B cell (primary cell): ENCODE data around the gene UNC93B1. TPM values are rescaled to one million over a fixed set of nuclear protein-coding genes. Genes with fewer than 3 reads are reported as not detected.
A peak's percentile ranks its signal among the peaks of the same experiment; 100 is the strongest.

Experiments used
- ATAC-seq: fragments of 200-7000 bp; cut with Tn5 transposase; one replicate; pipeline ENCODE4 v1.10.0; 2021; ENCODE audit warnings: low read depth, mild to moderate bottlenecking, moderate number of reproducible peaks, moderate library complexity
- CTCF ChIA-PET: fragments of 350-600 bp; sonication (Branson Sonifier 250); formaldehyde crosslinking; loops from one replicate; lab custom pipeline; 2021; ENCODE audit warnings: antibody characterized with exemption, inconsistent platforms; lab: Charles Lee
- POLR2A ChIA-PET: fragments of 350-600 bp; sonication (Branson Sonifier 250); formaldehyde crosslinking; loops from one replicate; lab custom pipeline; 2021; ENCODE audit warnings: antibody characterized with exemption; lab: Charles Lee
- DNase-seq: peaks from one replicate; pipeline ENCODE4 v3.0.0; 2013
- H2AFZ ChIP-seq: 2 replicates; pipeline ENCODE4 v1.6.1; 2012; ENCODE audit warnings: mild to moderate bottlenecking, low read depth, low read length; ENCODE audit not compliant: insufficient read depth, poor library complexity, severe bottlenecking
- H3K27ac ChIP-seq, 2 donors: 1 replicate in 1 of 2; 2 replicates in 1 of 2; pipeline ENCODE4 v1.5.1; 2012 to 2013; ENCODE audit warnings: low read length in 2 of 2, mild to moderate bottlenecking in 2 of 2, moderate library complexity in 1 of 2
- H3K27me3 ChIP-seq, 4 experiments: fragments of 200-600 bp in 1 of 4; sonication (generic) in 1 of 4; replicated peaks in 1 of 4; 1 replicate in 2 of 4; 2 replicates in 2 of 4; pipeline versions ENCODE4 v1.6.1 to v1.7.0; 2013 to 2016; ENCODE audit warnings: low read length in 3 of 4, mild to moderate bottlenecking in 2 of 4, mixed read lengths in 1 of 4, moderate library complexity in 1 of 4; ENCODE audit not compliant: insufficient read depth in 4 of 4, control insufficient read depth in 3 of 4; ENCODE audit errors: control extremely low read depth in 1 of 4
- H3K36me3 ChIP-seq, 2 experiments: replicated peaks in 1 of 2; 1 replicate in 1 of 2; 2 replicates in 1 of 2; pipeline versions ENCODE4 v1.6.1 to v1.7.1; 2013; ENCODE audit warnings: low read length in 1 of 2; ENCODE audit not compliant: insufficient read depth in 2 of 2, control insufficient read depth in 1 of 2; ENCODE audit errors: control extremely low read depth in 1 of 2, extremely low read depth in 1 of 2
- H3K4me1 ChIP-seq, 2 donors: fragments of 200-600 bp in 1 of 2; sonication (generic) in 1 of 2; 1 replicate in 1 of 2; 2 replicates in 1 of 2; pipeline versions ENCODE4 v1.5.1 to v1.6.1; 2013 to 2017; ENCODE audit warnings: low read length in 2 of 2; ENCODE audit not compliant: control insufficient read depth in 2 of 2, insufficient read depth in 2 of 2
- H3K4me2 ChIP-seq: replicated peaks from 2 replicates; pipeline ENCODE3; 2012; ENCODE audit warnings: mild to moderate bottlenecking, low read depth, low read length; ENCODE audit not compliant: poor library complexity, severe bottlenecking
- H3K4me3 ChIP-seq, 5 experiments: fragments of 200-600 bp in 1 of 5; sonication (generic) in 1 of 5; 1 replicate in 3 of 5; 2 replicates in 2 of 5; pipeline versions ENCODE4 v1.5.1 to v1.7.0; 2011 to 2016; ENCODE audit warnings: low read length in 4 of 5, mild to moderate bottlenecking in 4 of 5, low read depth in 2 of 5, control low read depth in 1 of 5, moderate library complexity in 1 of 5; ENCODE audit not compliant: insufficient read depth in 1 of 5; ENCODE audit errors: control extremely low read depth in 1 of 5, extremely low read depth in 1 of 5
- H3K79me2 ChIP-seq: fragments of 200-600 bp; sonication (generic); one replicate; pipeline ENCODE4 v1.6.0; 2016; ENCODE audit warnings: low read length; ENCODE audit not compliant: control insufficient read depth, insufficient read depth
- H3K9ac ChIP-seq: fragments of 200-600 bp; sonication (generic); 2 replicates; pipeline ENCODE4 v1.6.1; 2017; ENCODE audit warnings: mild to moderate bottlenecking, low read length, moderate library complexity
- H3K9me3 ChIP-seq, 3 donors: one replicate each; pipeline versions ENCODE4 v1.6.1 to v1.7.1; 2013; ENCODE audit warnings: low read length in 2 of 3; ENCODE audit not compliant: control insufficient read depth in 2 of 3, insufficient read depth in 1 of 3; ENCODE audit errors: control extremely low read depth in 1 of 3
- H4K20me1 ChIP-seq: 2 replicates; pipeline ENCODE4 v1.6.0; 2012; ENCODE audit warnings: mild to moderate bottlenecking, low read length; ENCODE audit not compliant: insufficient read depth, control insufficient read depth, poor library complexity, severe bottlenecking
- H3K27ac Mint-ChIP-seq: one replicate; pipeline ENCODE4 v1.8.0; 2021; ENCODE audit warnings: mixed read lengths
- H3K27me3 Mint-ChIP-seq: one replicate; pipeline ENCODE4 v1.8.0; 2021; ENCODE audit warnings: mixed read lengths
- H3K4me1 Mint-ChIP-seq: one replicate; pipeline ENCODE4 v1.8.0; 2021; ENCODE audit warnings: mixed read lengths
- H3K4me3 Mint-ChIP-seq: one replicate; pipeline ENCODE4 v1.8.0; 2021; ENCODE audit warnings: mixed read lengths
- H3K9me3 Mint-ChIP-seq: one replicate; pipeline ENCODE4 v1.8.0; 2022; ENCODE audit warnings: mixed read lengths; ENCODE audit not compliant: insufficient read depth
- CTCF ChIP-seq: fragments of 200-600 bp; IDR thresholded peaks from one replicate; pipeline ENCODE4 v1.8.0; 2022; ENCODE audit warnings: antibody characterized with exemption, mild to moderate bottlenecking
- EZH2 ChIP-seq: IDR thresholded peaks from 2 replicates; pipeline ENCODE4 v1.6.1; 2012; ENCODE audit warnings: borderline replicate concordance, low read depth, mild to moderate bottlenecking, moderate library complexity, low read length; ENCODE audit not compliant: insufficient read depth, poor library complexity, severe bottlenecking
- WGBS: methylation state at CpG from one replicate; pipeline ENCODE4 v1.1.5; 2013; ENCODE audit warnings: missing lambda C conversion rate; ENCODE audit not compliant: insufficient coverage; 5-methylcytosine and 5-hydroxymethylcytosine counted together
- intact Hi-C: fragments of 100-400 bp; cut with micrococcal nuclease; formaldehyde crosslinking; loops from one replicate; pipeline ENCODE4 v1.10.0; 2022
- polyA plus RNA-seq: library from polyadenylated mRNA; depleted of rRNA; stranded (reverse); fragments of >200 nt; gene quantifications from 2 replicates; pipeline ENCODE4 v1.2.3, GENCODE V29; 2012
- total RNA-seq, 2 donors: library from RNA; stranded (reverse); fragments of 120-200 nt in 1 of 2; gene quantifications; 1 replicate in 1 of 2; 2 replicates in 1 of 2; pipeline versions ENCODE4 v1.2.3 to v1.2.4, GENCODE V29; 2013 to 2022

UNC93B1 gene
- total and polyA plus RNA-seq, 2 donors (not counting 1 experiment from before 2014, with no cell fraction given): 114 to 308 TPM

GRCh38 chr11:68010090-68011041, 6.5 kb upstream of the UNC93B1 start, which contains the start of gene ALDH3B1:
TSS of gene ALDH3B1 (plus strand) at chr11:68010327. CDS start at chr11:68015298, 4,971 bp downstream.
- POLR2A ChIA-PET: interaction anchor here (0.7 to 1.6 kb wide), 3 partner anchors 29 to 657 kb away, joined by 3 to 4 read pairs (median 3); partner anchors contain the start of gene POLD4
- peak within 1 kb of the TSS; percentile 63 for H2AFZ ChIP-seq
- Mint-ChIP-seq H3K4me1 (peaks cover 44% of the 10 kb centered on the region), H3K27ac (peak within 1 kb of the TSS; percentile 86), H3K4me3 (peak within 1 kb of the TSS; percentile 76), H3K27me3 (no peaks in the 10 kb centered on the region), H3K9me3 (no peaks in the 10 kb centered on the region)
- peak within 1 kb of the TSS in 4 of 5 experiments; percentile 0 to 41 (median 24) for H3K4me3 ChIP-seq
- intact Hi-C loops: no loop called here
- H3K36me3 ChIP-seq: no peaks in the 10 kb centered on the region
- WGBS: 52% methylated on average over 30 of the region's 33 CpGs
- TF ChIP-seq CTCF: no peak
- no peak for TF ChIP-seq EZH2
- H3K4me2 ChIP-seq: peak within 1 kb of the TSS; percentile 74
- peak within 1 kb of the TSS; percentile 48 for H3K9ac ChIP-seq
- H3K79me2 ChIP-seq: peaks cover 25% of the 10 kb centered on the region
- H3K27ac ChIP-seq: peak within 1 kb of the TSS; percentile 25 to 53
- peaks cover 45 to 59% of the 10 kb centered on the region in 2 donors for H3K4me1 ChIP-seq
- CTCF ChIA-PET: interaction anchor here (0.9 to 4.9 kb wide), 14 partner anchors 9 to 286 kb away, joined by 3 to 72 read pairs (median 4); partner anchors contain the start of gene NDUFS8
- H3K9me3 ChIP-seq: no peaks in the 10 kb centered on the region
- H3K27me3 ChIP-seq: no peaks in the 10 kb centered on the region
- H4K20me1 ChIP-seq: peaks cover 32% of the 10 kb centered on the region
- peak; percentile 51 for DNase-seq
- ATAC-seq: peak; percentile 76
